OCI-M2 (cell line): ENCODE measurements around the gene CDC5L.

Source experiments
- DNase-seq: peaks from one replicate; lab custom pipeline; 2025; ENCODE audit not compliant: unreplicated experiment; lab: John Stamatoyannopoulos, UW

CDC5L gene

DNA sequence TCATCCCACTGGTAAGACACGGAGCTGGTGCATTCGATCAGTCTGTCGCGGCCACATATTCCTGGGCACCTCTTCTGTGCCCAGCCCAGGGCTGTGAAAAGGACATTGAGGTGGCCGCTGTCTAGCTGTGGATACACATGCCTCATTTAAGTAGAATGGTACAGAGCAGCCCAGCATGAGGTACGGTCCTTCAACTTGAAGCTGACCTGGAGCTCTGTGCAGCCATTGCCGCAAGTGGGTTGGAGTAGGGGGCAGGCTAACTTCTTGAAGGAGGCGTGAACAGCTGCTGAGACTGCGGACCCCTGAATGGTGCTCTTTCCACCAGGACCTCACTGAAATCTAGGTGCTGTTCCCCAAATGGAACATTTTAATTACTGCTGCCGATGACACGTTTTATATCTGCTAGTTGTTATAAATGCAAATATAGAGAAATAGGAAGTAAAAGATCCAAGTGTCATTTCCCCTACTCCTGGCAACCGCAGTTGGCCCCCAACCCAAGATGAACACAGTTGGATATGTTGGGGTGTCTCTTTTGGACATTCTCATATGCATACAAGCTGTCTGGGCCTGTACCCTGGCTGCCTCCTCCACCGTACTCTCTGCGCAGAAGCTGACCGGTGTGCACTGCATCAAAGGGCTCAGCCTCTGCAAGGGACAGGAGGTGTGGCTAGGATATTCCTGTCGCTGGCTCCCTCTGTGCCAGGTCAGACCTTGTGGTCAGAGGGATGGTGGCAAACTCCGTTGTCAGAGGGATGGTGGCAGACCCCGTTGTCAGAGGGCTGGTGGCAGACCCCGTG lies 86.1 kb downstream of the CDC5L start:
- no peak for DNase-seq

DNA sequence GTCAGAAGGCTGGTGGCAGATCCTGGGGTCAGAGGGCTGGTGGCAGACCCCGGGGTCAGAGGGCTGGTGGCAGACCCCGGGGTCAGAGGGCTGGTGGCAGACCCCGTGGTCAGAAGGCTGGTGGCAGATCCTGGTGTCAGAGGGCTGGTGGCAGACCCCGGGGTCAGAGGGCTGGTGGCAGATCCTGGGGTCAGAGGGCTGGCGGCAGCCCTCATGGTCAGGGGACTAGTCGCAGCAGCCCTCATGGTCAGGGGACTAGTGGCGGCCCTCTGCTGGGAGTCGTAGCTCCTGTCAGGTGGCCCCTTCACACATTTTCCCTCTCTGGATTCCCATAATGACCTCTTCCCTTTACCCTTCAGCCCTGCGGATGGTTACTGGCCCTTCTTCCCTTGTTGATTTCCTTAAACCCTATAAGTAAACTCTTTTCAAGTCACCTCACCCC lies 86.7 kb downstream of the CDC5L start:
- no peak for DNase-seq

GRCh38 chr6:44474643-44475042 lies 87.1 kb downstream of the CDC5L start:
- no peak for DNase-seq

DNA sequence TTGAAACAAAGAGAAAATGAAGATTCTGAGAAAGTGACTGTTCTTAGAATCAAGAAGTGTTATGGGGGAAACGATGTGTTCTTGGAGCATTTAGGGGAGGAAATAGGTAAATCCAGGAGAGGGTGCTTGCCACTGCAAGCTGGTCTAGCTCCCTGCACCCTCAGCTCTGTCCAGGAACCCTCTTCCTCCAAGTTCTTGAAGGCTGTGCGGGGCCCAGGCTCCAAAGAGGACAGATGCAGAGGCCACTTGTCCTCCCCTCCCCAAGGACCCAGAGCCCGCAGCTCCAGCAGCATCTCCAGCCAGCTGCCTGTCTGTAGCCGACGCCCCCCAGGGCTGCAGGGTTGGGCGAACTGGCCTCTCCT lies 87.9 kb downstream of the CDC5L start:
- no peak for DNase-seq

DNA sequence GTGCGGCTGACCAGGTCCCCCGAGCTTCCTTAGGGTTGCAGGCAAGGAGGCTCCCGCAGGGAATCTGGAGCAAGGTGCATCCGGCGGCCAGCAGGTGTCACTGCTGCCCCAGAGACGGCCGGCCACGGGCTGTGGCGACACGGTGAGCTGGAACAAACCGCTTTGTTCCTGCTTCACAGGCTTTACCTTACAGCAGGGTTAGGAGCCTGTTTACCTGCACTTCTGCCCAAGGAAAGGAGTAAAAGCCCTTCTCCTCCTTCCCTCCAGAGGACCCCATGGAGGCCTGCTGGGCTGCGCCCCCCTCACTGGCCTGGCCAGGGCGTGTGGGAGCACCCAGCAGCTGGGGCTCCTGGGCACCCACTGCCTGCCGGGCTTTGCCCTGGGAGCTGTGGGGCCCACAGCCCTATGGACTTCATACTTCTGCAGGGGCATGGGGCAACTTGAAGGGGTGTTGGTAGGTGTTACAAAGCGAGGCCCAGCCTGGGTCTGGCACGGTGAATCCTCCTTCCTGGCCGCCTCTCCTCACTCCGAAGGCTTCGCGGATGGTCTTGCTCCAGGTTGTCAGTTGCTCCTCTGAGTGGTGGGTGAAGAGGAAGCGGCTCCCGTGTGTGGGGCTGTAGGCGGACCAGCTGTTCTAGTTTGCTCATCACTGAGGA lies 88.4 kb downstream of the CDC5L start:
- DNase-seq = no peak

- DNase-seq = no peak
These were observed 89.3 kb downstream of the CDC5L start for GRCh38 chr6:44476849-44477248.

GRCh38 chr6:44477293-44477894 lies 89.9 kb downstream of the CDC5L start:
- no peak for DNase-seq

DNA sequence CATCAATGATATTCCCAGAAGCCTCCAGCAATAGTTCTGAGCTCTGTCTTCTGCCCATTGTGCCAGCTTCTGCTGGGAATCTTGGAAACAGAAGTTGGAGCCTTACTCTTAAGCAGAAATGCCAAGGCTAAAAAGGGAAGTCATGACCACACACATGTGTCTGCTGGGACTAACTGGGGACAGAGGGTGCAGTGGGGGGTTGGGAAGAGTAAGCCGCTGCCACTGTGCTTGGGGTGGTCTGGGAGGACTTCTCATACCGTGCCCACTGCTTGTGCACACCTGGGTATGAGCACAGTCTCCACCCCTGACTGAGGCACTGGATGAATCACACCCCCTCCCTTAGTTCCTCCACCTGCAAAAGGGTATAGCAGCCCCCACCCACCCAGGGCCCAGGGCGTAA lies 90.7 kb downstream of the CDC5L start:
- no peak for DNase-seq

- DNase-seq = no peak
These were observed 91.2 kb downstream of the CDC5L start for GRCh38 chr6:44478591-44479254.

GRCh38 chr6:44480097-44480541 lies 92.6 kb downstream of the CDC5L start:
- no peak for DNase-seq

DNA sequence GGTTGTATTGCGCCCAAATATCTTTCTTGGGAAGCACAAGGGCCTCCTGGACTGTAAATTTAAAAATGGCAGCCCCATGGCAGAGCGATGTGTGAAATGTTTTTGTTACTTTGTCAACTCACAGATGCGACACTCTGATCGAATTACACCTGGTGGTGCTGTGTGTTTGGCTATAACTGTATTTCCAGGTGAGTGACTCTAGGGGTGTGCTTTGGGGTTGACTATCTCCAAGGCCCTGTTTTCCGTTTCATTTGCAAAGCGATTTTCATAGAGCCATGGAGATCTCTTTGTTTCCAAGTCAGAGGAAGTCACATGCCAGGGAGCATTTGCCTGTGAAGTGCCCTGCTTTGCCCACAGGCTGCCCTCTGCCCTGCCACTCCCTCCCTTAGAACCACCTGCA lies 93.5 kb downstream of the CDC5L start:
- no peak for DNase-seq

DNA sequence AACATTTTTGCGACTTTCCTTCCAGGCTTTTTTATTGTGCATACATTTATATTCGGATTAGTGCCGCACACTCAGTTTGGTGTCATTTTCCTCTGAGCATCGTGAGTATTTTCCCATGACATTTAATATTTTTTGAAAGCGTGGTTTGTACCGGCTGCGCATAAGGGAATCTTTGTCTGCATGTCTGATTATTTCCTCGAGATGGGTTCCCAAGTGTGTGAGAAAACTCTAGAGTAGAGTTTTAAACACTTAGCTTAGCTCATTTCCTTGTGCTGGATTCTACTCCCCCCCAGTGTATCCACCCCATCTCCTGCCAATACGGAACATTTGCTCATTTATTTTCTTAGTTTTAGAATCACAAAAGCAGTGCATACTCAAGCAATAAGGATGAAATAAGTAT lies 94.3 kb downstream of the CDC5L start:
- DNase-seq = no peak

DNA sequence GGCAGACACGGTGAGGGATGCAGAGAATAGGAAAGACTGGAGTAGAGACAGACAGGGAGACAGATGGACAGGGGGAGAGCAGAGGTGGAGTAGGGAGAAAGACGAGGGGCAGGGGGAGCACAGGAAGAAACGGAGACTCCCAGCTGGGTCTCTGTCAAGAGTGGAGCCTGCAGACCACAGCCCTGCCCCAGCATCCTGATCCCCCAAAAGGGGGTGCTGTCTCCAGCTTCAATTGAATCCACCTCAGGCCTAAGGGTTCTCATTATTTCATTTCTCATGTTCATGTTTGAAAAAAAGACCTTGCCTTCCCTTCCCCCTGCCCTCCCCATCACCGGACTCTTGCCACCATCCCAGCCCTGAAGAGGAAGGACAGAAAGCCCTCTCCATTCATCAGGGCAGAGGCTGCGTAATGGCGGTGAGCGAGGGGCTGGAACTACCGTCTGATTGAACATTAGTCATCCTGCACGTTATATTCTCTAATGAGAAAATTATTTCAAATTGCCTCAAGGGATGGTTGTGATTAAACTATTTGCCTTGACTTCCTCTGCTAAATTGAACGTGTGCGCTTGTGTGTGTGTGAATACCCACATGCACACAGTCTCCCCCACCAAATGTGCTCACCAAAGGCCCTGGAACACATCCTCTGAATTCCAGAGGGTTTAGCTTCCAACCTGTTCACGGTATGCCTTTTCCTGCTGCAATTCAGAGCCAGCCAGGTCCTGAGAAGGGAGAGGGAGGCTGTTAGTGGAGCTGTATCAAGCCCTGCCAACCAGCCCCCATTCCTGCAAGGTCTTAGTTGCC lies 98.3 kb downstream of the CDC5L start:
- DNase-seq = no peak

GRCh38 chr6:44487002-44487401 lies 99.5 kb downstream of the CDC5L start:
- DNase-seq = no peak

- DNase-seq = no peak
These were observed 100.1 kb downstream of the CDC5L start for GRCh38 chr6:44487586-44487985.

DNA sequence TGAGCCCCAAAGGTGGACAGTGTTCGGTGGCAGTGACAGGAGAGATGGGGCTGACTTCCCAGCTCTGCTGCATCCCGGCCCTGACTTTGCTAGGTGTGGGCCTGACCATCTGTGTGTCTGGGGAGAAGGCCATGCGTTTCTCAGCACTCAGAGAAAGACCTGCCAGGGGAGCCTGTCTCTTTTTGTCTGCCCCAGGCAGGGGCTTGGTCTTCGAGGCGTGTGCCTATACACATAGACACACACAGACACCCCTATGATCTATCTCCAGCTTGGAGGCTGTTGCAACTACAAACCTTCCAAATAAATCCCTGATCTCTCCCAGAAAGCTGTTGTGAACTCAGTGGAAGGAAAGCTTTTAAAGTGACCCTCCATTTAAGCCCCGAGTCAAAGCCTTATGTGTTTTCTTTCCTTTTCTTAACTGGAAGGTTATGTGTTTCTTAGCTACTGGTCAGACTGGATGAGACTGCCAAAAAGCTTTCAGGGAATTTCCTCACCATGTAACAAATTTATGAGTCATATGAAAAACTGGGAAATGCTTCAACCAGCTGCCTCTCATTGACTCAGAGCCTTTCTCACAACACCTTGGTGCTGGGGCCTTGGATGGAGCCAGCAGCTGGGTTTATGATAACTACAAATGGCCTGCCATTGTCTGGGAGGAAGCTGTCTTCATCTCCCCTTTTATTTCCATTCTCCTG lies 102.6 kb downstream of the CDC5L start:
- no peak for DNase-seq

DNA sequence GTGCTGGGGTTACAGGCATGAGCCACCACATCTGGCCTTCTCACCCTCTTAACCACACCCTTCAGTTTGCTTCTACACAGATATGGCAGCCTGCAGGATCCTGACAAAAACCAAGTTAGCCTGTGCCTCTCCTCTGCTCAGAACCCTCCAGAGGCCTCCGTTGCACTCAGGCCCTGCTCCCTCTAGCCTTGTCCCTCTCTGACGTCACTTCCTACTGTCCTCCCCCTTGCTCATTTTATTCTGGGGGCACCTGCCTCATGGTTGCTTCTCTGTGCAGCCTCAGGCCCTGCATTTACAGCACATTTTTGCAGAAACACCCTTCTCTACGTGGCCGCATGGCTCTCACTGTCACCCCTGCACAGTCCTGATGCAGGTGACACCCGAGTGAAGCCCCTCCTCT lies 105.6 kb downstream of the CDC5L start:
- no peak for DNase-seq

- DNase-seq = no peak
These were observed 106.1 kb downstream of the CDC5L start for GRCh38 chr6:44493593-44493992.

DNA sequence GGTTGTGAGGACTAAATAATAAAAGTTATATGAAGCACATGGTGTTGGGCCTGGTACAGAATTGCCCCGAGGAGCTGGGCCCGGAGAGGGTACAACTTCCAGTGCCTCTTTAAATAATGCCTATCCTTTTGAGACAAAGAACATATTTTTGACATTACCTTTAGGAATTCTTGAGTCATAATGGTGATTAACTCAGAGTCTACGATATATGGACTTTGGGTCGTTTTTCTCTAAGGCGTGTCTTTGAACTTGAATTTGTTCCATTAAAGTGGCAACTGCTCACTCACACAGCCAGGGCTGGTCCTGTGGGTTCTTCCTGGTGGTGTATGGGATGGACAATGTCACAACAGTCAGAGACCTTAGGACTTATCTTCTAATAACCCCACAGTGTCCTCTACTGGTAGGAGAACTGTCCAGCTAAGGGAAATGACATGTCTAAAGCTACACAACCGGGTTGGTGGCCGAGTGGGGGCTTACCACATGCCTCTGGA lies 106.5 kb downstream of the CDC5L start:
- no peak for DNase-seq
